PC-3 (cell line): ENCODE data around the gene ADAM12. TPM values are rescaled to one million over a fixed set of nuclear protein-coding genes. Genes with fewer than 3 reads are reported as not detected.

Experiments
- ATAC-seq: fragments of 200-7000 bp; cut with Tn5 transposase; 2 replicates; pipeline ENCODE4 v1.9.1; 2020; ENCODE audit warnings: mild to moderate bottlenecking, moderate library complexity
- BruUV-seq: library from RNA; stranded (reverse); fragments of 400-500 nt; replicated peaks from 2 replicates; lab custom pipeline; 2021; lab: Mats Ljungman, UMichigan
- CTCF ChIA-PET: fragments of 300-600 bp; sonication (Branson Sonifier 250); formaldehyde crosslinking; loops from one replicate; lab custom pipeline; 2022; ENCODE audit warnings: antibody characterized with exemption; lab: Charles Lee
- POLR2A ChIA-PET: fragments of 300-600 bp; sonication (Branson Sonifier 250); formaldehyde crosslinking; loops from one replicate; lab custom pipeline; 2022; ENCODE audit warnings: antibody characterized with exemption; ENCODE audit not compliant: unreplicated experiment; lab: Charles Lee
- DNase-seq: peaks from one replicate; pipeline ENCODE4 v3.0.0-alpha.2; 2015
- H2AFZ ChIP-seq: fragments of 300-600 bp; sonication (generic); 2 replicates; pipeline ENCODE4 v1.6.0; 2016; ENCODE audit warnings: antibody characterized with exemption, low read length
- H3F3A ChIP-seq: fragments of 300-600 bp; sonication (generic); one replicate; pipeline ENCODE4 v1.6.0; 2017; ENCODE audit warnings: antibody characterized with exemption, low read length, control low read depth, mild to moderate bottlenecking; ENCODE audit not compliant: unreplicated experiment
- H3K27ac ChIP-seq: fragments of 300-600 bp; sonication (generic); 2 replicates; pipeline ENCODE4 v1.5.1; 2016; ENCODE audit warnings: mild to moderate bottlenecking, low read length
- H3K27me3 ChIP-seq: fragments of 300-600 bp; sonication (generic); 2 replicates; pipeline ENCODE4 v1.6.1; 2016; ENCODE audit warnings: low read length, mixed read lengths
- H3K36me3 ChIP-seq: fragments of 300-600 bp; sonication (generic); 2 replicates; pipeline ENCODE4 v1.6.1; 2016; ENCODE audit warnings: low read depth, mixed run types, low read length, mixed read lengths
- H3K4me1 ChIP-seq: fragments of 300-600 bp; sonication (generic); 2 replicates; pipeline ENCODE4 v1.5.1; 2016; ENCODE audit warnings: low read length; ENCODE audit not compliant: insufficient read depth
- H3K4me2 ChIP-seq: fragments of 300-600 bp; sonication (generic); 2 replicates; pipeline ENCODE4 v1.6.0; 2016; ENCODE audit warnings: low read length
- H3K4me3 ChIP-seq: fragments of 300-600 bp; sonication (generic); 2 replicates; pipeline ENCODE4 v1.5.1; 2016; ENCODE audit warnings: mild to moderate bottlenecking, low read length, mixed read lengths
- H3K79me2 ChIP-seq: fragments of 300-600 bp; sonication (generic); 2 replicates; pipeline ENCODE4 v1.6.1; 2017; ENCODE audit warnings: low read length, mixed read lengths
- H3K9ac ChIP-seq: fragments of 300-600 bp; sonication (generic); 2 replicates; pipeline ENCODE4 v1.6.0; 2016; ENCODE audit warnings: mild to moderate bottlenecking, low read length
- H3K9me2 ChIP-seq: fragments of 300-600 bp; sonication (generic); replicated peaks from 2 replicates; pipeline ENCODE4 v1.6.1; 2016; ENCODE audit warnings: mixed run types, low read length, mixed read lengths
- H3K9me3 ChIP-seq: fragments of 300-600 bp; sonication (generic); 2 replicates; pipeline ENCODE4 v1.6.1; 2016; ENCODE audit warnings: low read length, mixed read lengths
- H4K20me1 ChIP-seq: fragments of 300-600 bp; sonication (generic); 2 replicates; pipeline ENCODE4 v1.6.1; 2016; ENCODE audit warnings: low read length, mixed read lengths
- CTCF ChIP-seq: fragments of 300-600 bp; sonication (generic); conservative IDR thresholded peaks from 2 replicates; pipeline ENCODE4 v1.5.1; 2017; ENCODE audit warnings: antibody characterized with exemption, low read depth, mild to moderate bottlenecking, low read length
- EZH2 ChIP-seq: fragments of 300-600 bp; sonication (generic); IDR thresholded peaks from one replicate; pipeline ENCODE4 v1.6.1; 2017; ENCODE audit warnings: antibody characterized with exemption, mild to moderate bottlenecking, low read length; ENCODE audit not compliant: unreplicated experiment
- EZH2phosphoT487 ChIP-seq: fragments of 300-600 bp; sonication (generic); IDR thresholded peaks from 2 replicates; pipeline ENCODE4 v1.6.1; 2018; ENCODE audit warnings: mild to moderate bottlenecking, antibody characterized with exemption, low read length, borderline replicate concordance
- intact Hi-C: fragments of 100-400 bp; cut with micrococcal nuclease; formaldehyde crosslinking; loops from 2 replicates; pipeline ENCODE4 v1.9.0; 2023
- total RNA-seq: library from RNA; depleted of rRNA; stranded (reverse); fragments of >200 nt; gene quantifications from 2 replicates; pipeline ENCODE4 v1.2.3, GENCODE V29; 2014

Gene ADAM12
- total RNA-seq, 1 experiment from 2014 or later = 3.4 TPM

DNA sequence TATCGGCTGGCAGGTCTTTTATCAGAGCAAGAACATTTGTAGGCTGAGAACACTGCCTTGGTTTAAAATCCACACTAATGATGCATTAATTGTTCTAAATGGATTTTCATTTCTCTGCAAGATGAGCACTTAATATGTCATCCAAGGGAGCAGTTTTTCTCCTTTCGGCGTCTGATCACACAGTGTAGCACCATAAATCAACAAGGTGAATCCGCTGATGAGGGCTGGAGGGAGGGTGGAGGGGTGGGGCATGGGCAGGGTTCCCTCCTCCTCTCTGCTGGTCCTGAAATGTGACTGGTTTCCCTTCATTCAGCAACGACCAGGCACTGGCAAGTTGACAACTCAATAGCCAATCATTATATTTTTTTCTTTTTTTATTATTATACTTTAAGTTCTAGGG, 45.6 kb downstream of the ADAM12 start:
- Histone ChIP-seq H3K36me3 (no peaks in the 10 kb centered on the region), H3K79me2 (no peaks in the 10 kb centered on the region)
- BruUV-seq = no TSS peak

GRCh38 chr10:126341491-126341890, 46.8 kb downstream of the ADAM12 start:
- H3K4me3 ChIP-seq = no peak overlapping the region
- H3K4me2 ChIP-seq = no peak overlapping the region
- ChIA-PET POLR2A (no interaction called here), CTCF (no interaction called here)
- no peaks in the 10 kb centered on the region for H3K4me1 ChIP-seq
- TF ChIP-seq EZH2phosphoT487 (no peak), EZH2 (no peak), CTCF (no peak)
- H3K79me2 ChIP-seq = no peaks in the 10 kb centered on the region
- no peaks in the 10 kb centered on the region for H3F3A ChIP-seq
- H3K9me3 ChIP-seq = no peaks in the 10 kb centered on the region
- no peak overlapping the region for H2AFZ ChIP-seq
- ATAC-seq (no peak), DNase-seq (no peak)
- no TSS peak for BruUV-seq
- no peaks in the 10 kb centered on the region for H3K27me3 ChIP-seq
- no peaks in the 10 kb centered on the region for H4K20me1 ChIP-seq
- H3K27ac ChIP-seq = no peak overlapping the region
- H3K9ac ChIP-seq = no peak overlapping the region
- no peaks in the 10 kb centered on the region for H3K9me2 ChIP-seq
- intact Hi-C loops = no loop called here
- H3K36me3 ChIP-seq = no peaks in the 10 kb centered on the region

More for the DNA sequence above, 45.6 kb downstream of the ADAM12 start:
- no peak overlapping the region for H3K27ac ChIP-seq
- no peaks in the 10 kb centered on the region for H3F3A ChIP-seq
- ATAC-seq (no peak), DNase-seq (no peak)
- H3K9me2 ChIP-seq = no peaks in the 10 kb centered on the region
- no peak overlapping the region for H3K4me3 ChIP-seq
- intact Hi-C loops = no loop called here
- H3K4me1 ChIP-seq = no peaks in the 10 kb centered on the region
- ChIA-PET CTCF (no interaction called here), POLR2A (no interaction called here)
- H3K9ac ChIP-seq = no peak overlapping the region
- no peaks in the 10 kb centered on the region for H4K20me1 ChIP-seq
- no peak overlapping the region for H3K4me2 ChIP-seq
- no peaks in the 10 kb centered on the region for H3K27me3 ChIP-seq
- no peak for TF ChIP-seq EZH2
- no peak for TF ChIP-seq CTCF
- TF ChIP-seq EZH2phosphoT487 = no peak
- no peak overlapping the region for H2AFZ ChIP-seq
- H3K9me3 ChIP-seq = no peaks in the 10 kb centered on the region

GRCh38 chr10:126337251-126337810, 50.9 kb downstream of the ADAM12 start:
- no peak for ATAC-seq
- no peaks in the 10 kb centered on the region for H3K36me3 ChIP-seq
- no peaks in the 10 kb centered on the region for H3K9me3 ChIP-seq
- no peak overlapping the region for H3K4me3 ChIP-seq
- H3K9ac ChIP-seq = no peak overlapping the region
- ChIA-PET CTCF (no interaction called here), POLR2A (no interaction called here)
- no peaks in the 10 kb centered on the region for H3K79me2 ChIP-seq
- H3K4me1 ChIP-seq = no peaks in the 10 kb centered on the region
- H3F3A ChIP-seq = no peaks in the 10 kb centered on the region
- no peak overlapping the region for H3K27ac ChIP-seq
- intact Hi-C loops = no loop called here
- no peaks in the 10 kb centered on the region for H4K20me1 ChIP-seq
- no peak for TF ChIP-seq EZH2
- no TSS peak for BruUV-seq
- no peak overlapping the region for H3K4me2 ChIP-seq
- no peaks in the 10 kb centered on the region for H3K27me3 ChIP-seq
- H2AFZ ChIP-seq = no peak overlapping the region
- no peak for DNase-seq
- H3K9me2 ChIP-seq = no peaks in the 10 kb centered on the region
